IPS DF 6.9 (cell line): Measurements from ENCODE around the gene IQGAP2.
"Not testable (repeated sequence)": the region's sequence is repeated elsewhere in the genome, so short reads cannot be mapped to it uniquely, and the experiment has no call there.

ENCODE experiments used
- DNase-seq: peaks from one replicate; pipeline ENCODE4 v3.0.0-alpha.2; 2013; ENCODE audit warnings: low read depth, low spot score
- H3K27ac ChIP-seq: one replicate; pipeline ENCODE4 v1.5.1; 2013; ENCODE audit warnings: low read length, control low read depth
- H3K27me3 ChIP-seq: 2 replicates; pipeline ENCODE4 v1.6.1; 2013; ENCODE audit warnings: mild to moderate bottlenecking, low read length; ENCODE audit not compliant: control insufficient read depth, insufficient read depth
- H3K36me3 ChIP-seq: 2 replicates; pipeline ENCODE4 v1.6.1; 2013; ENCODE audit warnings: low read length; ENCODE audit not compliant: control insufficient read depth, insufficient read depth
- H3K4me1 ChIP-seq: 2 replicates; pipeline ENCODE4 v1.6.1; 2013; ENCODE audit warnings: low read length; ENCODE audit not compliant: control insufficient read depth, insufficient read depth
- H3K4me3 ChIP-seq: 2 replicates; pipeline ENCODE4 v1.5.1; 2013; ENCODE audit warnings: mild to moderate bottlenecking, low read length
- H3K9me3 ChIP-seq: 2 replicates; pipeline ENCODE4 v1.6.1; 2013; ENCODE audit warnings: low read length, inconsistent platforms; ENCODE audit not compliant: control insufficient read depth, insufficient read depth
- WGBS: extraction: QIAGEN DNeasy Blood & Tissue Kit; methylation state at CpG from one replicate; pipeline ENCODE4 v1.1.7; 2013; ENCODE audit warnings: mixed read lengths, missing lambda C conversion rate; ENCODE audit not compliant: insufficient read length, insufficient coverage; 5-methylcytosine and 5-hydroxymethylcytosine counted together

Gene IQGAP2

DNA sequence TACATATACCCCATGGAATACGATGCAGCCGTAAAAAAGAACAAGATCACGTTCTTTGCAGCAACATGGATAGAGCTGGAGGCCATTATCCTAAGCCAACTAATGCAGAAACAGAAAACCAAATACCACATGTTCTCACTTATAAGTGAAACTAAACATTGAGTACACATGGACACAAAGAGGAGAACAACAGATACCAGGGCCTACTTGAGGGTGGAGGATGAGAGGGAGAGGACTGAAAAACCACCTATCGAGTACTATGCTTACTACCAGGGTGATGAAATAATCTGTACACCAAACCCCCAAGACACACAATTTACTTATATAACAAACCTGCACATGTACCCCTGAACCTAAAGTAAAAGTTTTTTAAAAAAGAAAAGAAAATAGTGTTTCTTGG, 338.4 kb downstream of the IQGAP2 start:
- not testable (repeated sequence) for H3K9me3 ChIP-seq, H3K36me3 ChIP-seq, H3K27ac ChIP-seq, H3K4me1 ChIP-seq, DNase-seq, H3K27me3 ChIP-seq, H3K4me3 ChIP-seq
- WGBS: no CpG with 5 or more reads among the region's 4 CpGs

DNA sequence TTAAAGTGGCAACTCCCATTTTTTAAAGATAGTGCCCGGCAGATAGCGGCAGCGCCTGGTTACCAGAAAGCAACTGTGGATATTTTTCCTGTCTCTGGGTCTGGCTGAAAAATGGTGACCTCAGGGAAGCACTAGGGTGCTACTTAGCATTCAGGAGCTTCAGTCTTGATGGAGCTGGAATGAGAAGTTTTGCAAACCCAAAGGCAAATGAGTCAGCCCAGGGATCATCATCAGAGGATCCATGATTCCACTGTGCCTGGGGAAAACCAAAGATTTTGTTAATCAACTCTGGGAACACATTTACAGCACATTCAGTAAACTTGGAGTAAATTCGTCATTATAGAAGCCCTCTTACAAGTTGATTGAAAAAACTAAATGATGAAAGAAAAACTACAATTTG, 339.5 kb downstream of the IQGAP2 start:
- no peak overlapping the region for H3K27ac ChIP-seq
- H3K4me3 ChIP-seq: no peak overlapping the region
- DNase-seq: no peak
- no peaks in the 10 kb centered on the region for H3K9me3 ChIP-seq
- H3K27me3 ChIP-seq: no peaks in the 10 kb centered on the region
- WGBS: no CpG with 5 or more reads among the region's 4 CpGs
- no peaks in the 10 kb centered on the region for H3K36me3 ChIP-seq
- no peaks in the 10 kb centered on the region for H3K4me1 ChIP-seq

DNA sequence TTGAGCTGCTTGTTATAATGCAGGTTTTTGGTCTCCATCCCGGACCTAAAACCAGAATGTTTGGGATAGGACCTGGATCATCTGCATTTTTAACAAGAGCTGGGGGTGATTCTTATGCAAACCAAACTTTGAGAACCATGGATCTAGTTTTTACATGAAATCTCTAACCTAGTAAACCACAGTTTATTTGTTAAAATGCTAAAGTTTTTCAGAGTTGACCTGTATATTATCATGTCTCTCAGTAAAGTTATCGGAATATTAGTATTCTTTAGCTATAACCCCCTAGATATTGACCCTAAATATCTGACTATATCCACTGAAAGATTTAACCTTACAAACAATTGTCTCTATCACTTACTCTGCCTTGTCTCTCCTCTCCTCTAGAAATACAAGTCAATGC, 341.5 kb downstream of the IQGAP2 start:
- Histone ChIP-seq H3K9me3 (no peaks in the 10 kb centered on the region), H3K36me3 (no peaks in the 10 kb centered on the region), H3K27ac (no peak overlapping the region), H3K4me3 (no peak overlapping the region), H3K27me3 (no peaks in the 10 kb centered on the region), H3K4me1 (no peaks in the 10 kb centered on the region)
- no CpG with 5 or more reads among the region's 2 CpGs for WGBS
- DNase-seq: no peak

DNA sequence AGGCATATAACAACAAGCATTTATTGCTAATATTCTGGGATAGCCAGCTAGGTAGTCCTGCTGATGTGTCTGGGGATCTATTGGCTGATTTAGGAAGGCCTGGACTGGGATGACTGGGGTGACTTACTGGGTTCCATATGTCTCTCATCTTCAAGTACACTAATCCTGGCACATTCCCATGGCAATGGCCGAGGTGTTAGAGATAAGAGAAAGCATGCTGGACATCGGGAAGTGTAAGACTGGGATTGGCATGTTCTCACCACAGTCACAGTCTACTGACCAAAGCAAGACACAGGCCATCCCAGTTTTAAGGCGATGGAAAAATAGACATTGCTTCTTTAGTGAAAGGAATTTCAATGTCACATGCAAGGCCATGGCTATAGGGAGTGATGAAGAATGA, 342.6 kb downstream of the IQGAP2 start:
- Histone ChIP-seq H3K4me3 (no peak overlapping the region), H3K9me3 (no peaks in the 10 kb centered on the region), H3K4me1 (no peaks in the 10 kb centered on the region), H3K36me3 (no peaks in the 10 kb centered on the region), H3K27ac (no peak overlapping the region), H3K27me3 (no peaks in the 10 kb centered on the region)
- WGBS: no CpG with 5 or more reads among the region's 3 CpGs
- no peak for DNase-seq

DNA sequence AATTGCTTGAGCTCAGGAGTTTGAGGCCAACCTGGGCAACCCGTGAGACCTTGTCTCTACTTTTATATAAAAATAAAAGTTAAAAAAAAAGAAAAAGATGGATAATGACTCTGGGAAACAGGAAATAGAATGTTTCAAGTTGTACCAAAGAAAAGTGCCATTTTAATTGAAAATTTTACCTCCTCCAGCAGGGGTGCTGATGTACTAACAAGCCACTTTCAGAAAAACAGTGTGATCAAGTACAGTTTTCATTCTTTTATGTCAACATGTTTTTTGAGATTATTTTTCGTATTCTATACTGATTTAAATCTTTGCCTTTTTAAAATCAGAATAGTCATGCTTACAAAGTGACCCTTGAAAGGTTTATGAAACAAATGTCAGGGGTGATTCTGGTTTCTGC, 343.6 kb downstream of the IQGAP2 start:
- H3K4me3 ChIP-seq: no peak overlapping the region
- no peaks in the 10 kb centered on the region for H3K36me3 ChIP-seq
- no peak overlapping the region for H3K27ac ChIP-seq
- no peaks in the 10 kb centered on the region for H3K27me3 ChIP-seq
- H3K9me3 ChIP-seq: no peaks in the 10 kb centered on the region
- WGBS: no CpG with 5 or more reads among the region's 2 CpGs
- no peaks in the 10 kb centered on the region for H3K4me1 ChIP-seq
- DNase-seq: no peak

DNA sequence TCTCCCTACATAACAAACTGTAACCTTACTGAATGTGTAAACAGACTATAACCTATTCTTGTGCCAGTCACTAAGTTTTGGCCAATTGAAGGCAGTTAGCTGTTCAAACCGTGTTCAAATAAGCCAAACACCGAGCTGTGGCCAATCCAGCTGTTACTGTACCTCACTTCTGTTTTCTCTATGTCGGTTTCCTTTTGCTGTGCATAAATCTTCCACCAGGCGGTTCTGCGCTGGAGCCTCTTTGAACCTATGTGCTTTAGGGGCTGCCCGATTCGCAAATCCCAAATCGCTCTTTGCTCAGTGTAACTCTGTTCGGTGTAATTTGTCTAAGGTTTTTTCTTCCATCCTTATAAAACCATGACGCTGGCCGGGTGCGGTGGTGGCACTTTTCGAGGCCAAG, 344.6 kb downstream of the IQGAP2 start:
- H3K27ac ChIP-seq: no peak overlapping the region
- H3K9me3 ChIP-seq: no peaks in the 10 kb centered on the region
- H3K4me1 ChIP-seq: no peaks in the 10 kb centered on the region
- H3K27me3 ChIP-seq: no peaks in the 10 kb centered on the region
- no peak for DNase-seq
- no CpG with 5 or more reads among the region's 13 CpGs for WGBS
- no peak overlapping the region for H3K4me3 ChIP-seq
- H3K36me3 ChIP-seq: no peaks in the 10 kb centered on the region

DNA sequence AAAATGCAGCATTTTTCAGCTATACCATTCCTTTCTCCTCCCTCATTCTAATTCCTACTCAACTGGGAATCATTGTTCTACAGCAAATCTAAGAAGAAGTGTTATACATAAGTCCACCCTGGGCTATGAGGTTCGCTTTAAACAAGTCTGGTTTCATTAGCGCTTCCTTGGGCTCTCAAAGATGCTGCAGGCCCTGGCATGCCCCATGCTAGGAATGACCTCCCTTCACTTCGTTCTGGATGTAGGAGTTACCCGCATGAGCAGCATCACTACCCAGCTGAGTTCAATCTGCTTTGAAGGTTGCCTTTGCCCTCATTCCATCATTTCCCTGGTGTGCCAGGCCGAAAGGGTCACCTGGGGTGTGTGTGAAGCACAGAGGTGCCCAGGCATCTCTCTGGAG, 348.2 kb downstream of the IQGAP2 start:
- no CpG with 5 or more reads among the region's 5 CpGs for WGBS
- Histone ChIP-seq H3K4me1 (no peaks in the 10 kb centered on the region), H3K36me3 (no peaks in the 10 kb centered on the region), H3K27me3 (no peaks in the 10 kb centered on the region), H3K27ac (no peak overlapping the region), H3K4me3 (no peak overlapping the region), H3K9me3 (no peaks in the 10 kb centered on the region)
- no peak for DNase-seq

DNA sequence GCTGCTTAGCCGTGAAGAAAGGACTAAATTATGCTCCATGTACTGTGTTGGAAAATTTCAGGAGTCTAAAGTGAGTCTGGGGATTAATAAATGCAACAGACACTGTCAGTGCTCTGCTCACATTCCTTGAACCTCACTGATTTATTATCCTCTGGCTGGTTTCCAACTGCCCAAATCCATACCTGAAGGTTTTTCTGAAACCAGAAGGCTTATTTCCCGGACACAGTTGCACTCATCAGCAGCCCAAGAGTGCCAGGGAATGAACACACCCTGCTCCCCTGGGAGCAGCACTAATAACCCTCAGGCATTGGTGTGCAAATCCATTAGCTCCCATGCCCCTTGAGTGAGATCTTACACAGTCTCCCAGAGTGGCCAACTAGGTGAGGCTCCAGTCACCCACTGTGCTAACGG, 351.6 kb downstream of the IQGAP2 start:
- Histone ChIP-seq H3K27me3 (no peaks in the 10 kb centered on the region), H3K27ac (no peak overlapping the region), H3K4me1 (no peaks in the 10 kb centered on the region), H3K4me3 (no peak overlapping the region), H3K36me3 (no peaks in the 10 kb centered on the region), H3K9me3 (no peaks in the 10 kb centered on the region)
- no CpG with 5 or more reads among the region's 3 CpGs for WGBS
- DNase-seq: no peak

DNA sequence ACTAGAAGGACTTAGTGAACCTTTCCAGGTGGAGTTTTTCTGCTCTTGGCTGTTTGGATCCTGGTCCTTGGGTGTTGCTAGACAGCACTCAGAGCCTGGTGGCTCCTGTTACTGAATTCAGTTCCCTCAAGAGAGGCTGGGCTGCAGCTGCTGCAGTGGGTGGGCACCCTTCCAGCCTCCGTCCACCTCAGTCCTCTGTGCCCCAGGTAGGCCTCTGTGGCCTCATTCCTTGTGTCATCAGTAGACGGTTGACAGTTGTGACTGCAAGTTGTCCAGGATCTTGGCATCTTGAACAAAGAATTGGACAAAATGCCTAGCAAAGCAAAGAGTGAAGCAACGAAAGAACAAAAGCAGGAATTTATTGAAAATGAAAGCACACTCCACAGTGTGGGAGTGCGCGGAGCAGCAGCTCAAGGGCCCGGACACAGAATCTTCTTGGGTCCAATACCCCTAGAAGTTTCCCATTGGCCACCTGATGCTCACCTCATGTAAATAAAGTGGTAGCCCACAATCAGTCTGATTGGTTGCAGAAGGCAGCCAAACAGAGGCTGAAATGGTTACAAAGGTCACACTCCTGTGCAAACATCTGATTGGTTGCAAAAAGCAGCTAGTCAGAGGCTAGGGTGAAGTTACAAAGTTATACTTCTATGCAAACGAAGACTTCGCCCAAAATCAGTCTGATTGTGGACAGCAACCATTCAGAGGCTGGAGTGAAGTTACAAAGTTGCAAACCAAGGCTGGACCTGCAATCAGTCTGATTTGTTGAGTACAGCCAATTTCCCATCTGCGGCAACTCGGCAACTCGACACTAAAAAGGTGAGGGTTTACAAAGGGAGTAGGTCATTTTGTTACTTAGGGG, 352.9 kb downstream of the IQGAP2 start:
- Histone ChIP-seq H3K36me3 (no peaks in the 10 kb centered on the region), H3K27me3 (no peaks in the 10 kb centered on the region), H3K9me3 (no peaks in the 10 kb centered on the region), H3K27ac (no peak overlapping the region), H3K4me1 (no peaks in the 10 kb centered on the region), H3K4me3 (no peak overlapping the region)
- WGBS: no CpG with 5 or more reads among the region's 11 CpGs
- no peak for DNase-seq

DNA sequence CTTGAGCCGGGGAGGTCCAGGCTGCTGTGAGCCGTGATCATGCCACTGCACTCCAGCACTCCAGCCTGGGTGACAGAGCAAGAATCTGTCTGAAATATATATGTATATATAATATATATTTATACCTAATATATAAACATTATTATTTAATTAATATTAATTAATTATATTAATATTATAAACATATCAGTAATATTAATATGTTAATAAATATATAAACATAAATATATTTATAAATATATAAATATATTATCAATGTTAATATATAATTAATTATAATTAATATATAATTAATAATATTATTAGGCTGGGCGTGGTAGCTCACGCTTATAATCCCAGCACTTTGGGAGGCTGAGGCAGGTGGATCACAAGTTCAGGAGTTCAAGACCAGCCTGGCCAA, 354.0 kb downstream of the IQGAP2 start:
- H3K27me3 ChIP-seq: no peaks in the 10 kb centered on the region
- DNase-seq: no peak
- no peak overlapping the region for H3K27ac ChIP-seq
- WGBS: no CpG with 5 or more reads among the region's 4 CpGs
- no peaks in the 10 kb centered on the region for H3K4me1 ChIP-seq
- no peak overlapping the region for H3K4me3 ChIP-seq
- H3K9me3 ChIP-seq: no peaks in the 10 kb centered on the region
- no peaks in the 10 kb centered on the region for H3K36me3 ChIP-seq
